Brain microvascular endothelial cell (primary cell): ENCODE results near the gene EBLN2.
"Not testable (repeated sequence)": the region's sequence is repeated elsewhere in the genome, so short reads cannot be mapped to it uniquely, and the experiment has no call there.

Source experiments
- DNase-seq: peaks from one replicate; pipeline ENCODE4 v3.0.0-alpha.2; 2020
- H3K27ac ChIP-seq: fragments of 250-450 bp; sonication (Bioruptor Pico); 2 replicates; pipeline ENCODE4 v1.5.1; 2020; ENCODE audit warnings: mild to moderate bottlenecking, moderate library complexity
- H3K27me3 ChIP-seq: fragments of 250-450 bp; sonication (Bioruptor Pico); replicated peaks from 2 replicates; pipeline ENCODE4 v1.5.1; 2020; ENCODE audit warnings: mild to moderate bottlenecking
- H3K36me3 ChIP-seq: fragments of 250-450 bp; sonication (Bioruptor Pico); replicated peaks from 2 replicates; pipeline ENCODE4 v1.5.1; 2020; ENCODE audit warnings: mild to moderate bottlenecking
- H3K4me3 ChIP-seq: 2 replicates; pipeline ENCODE4 v1.5.1; 2011; ENCODE audit warnings: low read depth, mild to moderate bottlenecking, control low read depth, low read length, moderate library complexity
- in situ Hi-C: cut with HindIII; loops from 2 replicates; pipeline ENCODE4 v1.10.0; 2017; ENCODE audit warnings: low sequenced_read_pairs, low pct_ligation_motif_present
- TF ChIP-seq, protein P1 (sequence below): IDR thresholded peaks from 2 replicates; pipeline ENCODE4 v1.5.1; 2011; ENCODE audit warnings: low read depth, mild to moderate bottlenecking, moderate library complexity, low read length, control low read depth, inconsistent platforms; ENCODE audit errors: missing control alignments

The EBLN2 gene

GRCh38 chr3:73060302-73060723 lies 1.1 kb upstream of the EBLN2 start:
- in situ Hi-C loops, result no loop called here
- peaks cover 16% of the 10 kb centered on the region for H3K36me3 ChIP-seq
- TF ChIP-seq, protein P1, sequence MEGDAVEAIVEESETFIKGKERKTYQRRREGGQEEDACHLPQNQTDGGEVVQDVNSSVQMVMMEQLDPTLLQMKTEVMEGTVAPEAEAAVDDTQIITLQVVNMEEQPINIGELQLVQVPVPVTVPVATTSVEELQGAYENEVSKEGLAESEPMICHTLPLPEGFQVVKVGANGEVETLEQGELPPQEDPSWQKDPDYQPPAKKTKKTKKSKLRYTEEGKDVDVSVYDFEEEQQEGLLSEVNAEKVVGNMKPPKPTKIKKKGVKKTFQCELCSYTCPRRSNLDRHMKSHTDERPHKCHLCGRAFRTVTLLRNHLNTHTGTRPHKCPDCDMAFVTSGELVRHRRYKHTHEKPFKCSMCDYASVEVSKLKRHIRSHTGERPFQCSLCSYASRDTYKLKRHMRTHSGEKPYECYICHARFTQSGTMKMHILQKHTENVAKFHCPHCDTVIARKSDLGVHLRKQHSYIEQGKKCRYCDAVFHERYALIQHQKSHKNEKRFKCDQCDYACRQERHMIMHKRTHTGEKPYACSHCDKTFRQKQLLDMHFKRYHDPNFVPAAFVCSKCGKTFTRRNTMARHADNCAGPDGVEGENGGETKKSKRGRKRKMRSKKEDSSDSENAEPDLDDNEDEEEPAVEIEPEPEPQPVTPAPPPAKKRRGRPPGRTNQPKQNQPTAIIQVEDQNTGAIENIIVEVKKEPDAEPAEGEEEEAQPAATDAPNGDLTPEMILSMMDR, result no peak
- H3K27ac ChIP-seq, result no peak overlapping the region
- DNase-seq, result no peak
- H3K4me3 ChIP-seq, result no peak overlapping the region
- no peaks in the 10 kb centered on the region for H3K27me3 ChIP-seq

- H3K27me3 ChIP-seq, H3K27ac ChIP-seq, DNase-seq, H3K4me3 ChIP-seq, in situ Hi-C loops: not testable (repeated sequence)
- peaks cover 17% of the 10 kb centered on the region for H3K36me3 ChIP-seq
Measured at GRCh38 chr3:73066243-73066642, 4.8 kb downstream of the EBLN2 start.

GRCh38 chr3:73068419-73068818 lies 7.0 kb downstream of the EBLN2 start:
- Histone ChIP-seq H3K36me3 (peaks cover 5% of the 10 kb centered on the region), H3K27me3 (no peaks in the 10 kb centered on the region), H3K27ac (no peak overlapping the region), H3K4me3 (no peak overlapping the region)
- in situ Hi-C loops, result no loop called here
- no peak for DNase-seq
- TF ChIP-seq, protein P1, result no peak

GRCh38 chr3:73069187-73069586 lies 7.7 kb downstream of the EBLN2 start:
- DNase-seq, result no peak

GRCh38 chr3:73069775-73070444 lies 8.5 kb downstream of the EBLN2 start:
- H3K27me3 ChIP-seq, result no peaks in the 10 kb centered on the region
- H3K36me3 ChIP-seq, result peaks cover 4% of the 10 kb centered on the region
- DNase-seq, result no peak
- TF ChIP-seq, protein P1, result no peak
- H3K27ac ChIP-seq, result no peak overlapping the region
- no peak overlapping the region for H3K4me3 ChIP-seq
- in situ Hi-C loops, result no loop called here

More at GRCh38 chr3:73069187-73069586, 7.7 kb downstream of the EBLN2 start:
- Histone ChIP-seq H3K4me3 (no peak overlapping the region), H3K36me3 (peaks cover 5% of the 10 kb centered on the region), H3K27me3 (no peaks in the 10 kb centered on the region), H3K27ac (no peak overlapping the region)
- TF ChIP-seq, protein P1, result no peak
- in situ Hi-C loops, result no loop called here

GRCh38 chr3:73070675-73071575 lies 9.5 kb downstream of the EBLN2 start:
- H3K36me3 ChIP-seq, result peaks cover 2% of the 10 kb centered on the region
- in situ Hi-C loops, result no loop called here
- DNase-seq, result peak; percentile 48
- no peaks in the 10 kb centered on the region for H3K27me3 ChIP-seq
- peak overlapping the region; percentile 6 for H3K27ac ChIP-seq
- no peak overlapping the region for H3K4me3 ChIP-seq
- TF ChIP-seq, protein P1, result no peak
